ENCODE results near the gene NAV3. TPM values are rescaled to one million over a fixed set of nuclear protein-coding genes. Genes with fewer than 3 reads are reported as not detected.

NAV3 gene
- total and polyA plus RNA-seq, 2 of the 4 experiments (the other 2 are of a cell fraction): 25.5 to 106 TPM

GRCh38 chr12:77788231-77789168, 42.2 kb upstream of the NAV3 start (continued):
- TF ChIP-seq RFX5 (IDR thresholded peaks at IDR 0.05; ENCODE audit: low read depth, low read length): no peak

DNA sequence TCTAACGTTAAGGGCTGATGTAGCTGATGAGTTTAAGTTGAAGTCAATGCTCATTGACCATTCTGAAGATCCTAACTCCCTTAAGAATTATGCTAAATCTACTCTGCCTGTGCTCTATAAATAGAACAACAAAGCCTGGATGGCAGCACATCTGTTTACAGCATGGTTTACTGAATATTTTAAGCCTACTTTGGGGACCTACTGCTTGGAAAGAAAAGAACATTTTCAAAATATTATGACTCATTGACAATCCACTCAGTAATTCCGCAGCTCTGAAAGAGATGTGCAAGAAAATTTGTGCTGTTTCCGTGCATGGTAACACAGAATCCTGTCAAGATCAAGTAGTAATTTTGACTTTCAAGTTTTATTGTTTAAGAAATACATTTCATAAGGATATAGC, 35.0 kb upstream of the NAV3 start:
- H2AFZ ChIP-seq (replicated peaks; ENCODE audit: low read length, poor library complexity): no peak overlapping the region
- no peak overlapping the region for H3K14ac ChIP-seq (replicated peaks; ENCODE audit: low read depth, low read length)
- H3K9me3 ChIP-seq (ENCODE audit: control insufficient read depth, insufficient read depth, low read length): no peaks in the 10 kb centered on the region
- no peak overlapping the region for H2BK20ac ChIP-seq (ENCODE audit: low read depth, low read length)
- H2AK9ac ChIP-seq (replicated peaks; ENCODE audit: low read depth, low read length, poor library complexity): no peak overlapping the region
- no TSS peak for BruUV-seq (replicated peaks)
- H3K4me1 ChIP-seq (ENCODE audit: control insufficient read depth, insufficient read depth, low read length): no peaks in the 10 kb centered on the region
- CTCF ChIA-PET: no interaction called here
- intact Hi-C loops (cut with micrococcal nuclease): no loop called here
- no CpG with 5 or more reads among the region's 3 CpGs for WGBS, 2 experiments (ENCODE audit: extremely low coverage in 2 of 2, insufficient read length in 1 of 2)
- H3K9ac ChIP-seq (ENCODE audit: low read depth, low read length): no peak overlapping the region
- no peaks in the 10 kb centered on the region for H3K36me3 ChIP-seq (ENCODE audit: control insufficient read depth, insufficient read depth, low read length)
- POLR2A ChIA-PET (ENCODE audit: unreplicated experiment): no interaction called here
- no peak overlapping the region for H4K5ac ChIP-seq (ENCODE audit: low read depth, low read length)
- no peak overlapping the region for H4K8ac ChIP-seq (ENCODE audit: low read depth in 2 of 2, low read length in 2 of 2)
- DNase-seq (no peak), ATAC-seq (ENCODE audit: low read depth) (no peak)
- H2BK5ac ChIP-seq (ENCODE audit: low read depth, low read length, poor library complexity, severe bottlenecking): no peak overlapping the region
- H3K9me1 ChIP-seq (ENCODE audit: insufficient read depth, low read length): no peaks in the 10 kb centered on the region
- no peaks in the 10 kb centered on the region for H3K27me3 ChIP-seq (ENCODE audit: control insufficient read depth, insufficient read depth, low read length)
- H4K20me1 ChIP-seq (ENCODE audit: insufficient read depth, low read length): no peaks in the 10 kb centered on the region
- no peak overlapping the region for H3K4me3 ChIP-seq (ENCODE audit: insufficient read depth, low read depth, low read length)
- no peak overlapping the region for H2AK5ac ChIP-seq (ENCODE audit: low read depth, low read length)
- no peak overlapping the region for H3K18ac ChIP-seq (ENCODE audit: low read depth, low read length)
- H2BK15ac ChIP-seq (ENCODE audit: low read depth, low read length): no peak overlapping the region
- H3K23ac ChIP-seq (ENCODE audit: low read depth, low read length): no peak overlapping the region
- no peak overlapping the region for H3K56ac ChIP-seq (ENCODE audit: extremely low read depth, insufficient read depth, low read length)
- no peak overlapping the region for H4K91ac ChIP-seq (ENCODE audit: insufficient read depth, low read depth, low read length)
- H3K27ac ChIP-seq (ENCODE audit: insufficient read depth, low read length): no peak overlapping the region
- dilution Hi-C loops (cut with HindIII; ENCODE audit: low sequenced_read_pairs, unreplicated experiment): no loop called here
- H3K79me1 ChIP-seq (ENCODE audit: low read depth in 1 of 2, low read length in 2 of 2): no peaks in the 10 kb centered on the region
- H3K4me2 ChIP-seq (ENCODE audit: low read depth, low read length): no peak overlapping the region
- in situ Hi-C loops (cut with MboI; ENCODE audit: low sequenced_read_pairs): no loop called here
- no peak overlapping the region for H2BK120ac ChIP-seq (ENCODE audit: low read depth, low read length)
- no peak overlapping the region for H3K4ac ChIP-seq (ENCODE audit: low read depth, low read length)
- no peak for TF ChIP-seq CEBPB (IDR thresholded peaks at IDR 0.05; ENCODE audit: low read depth, low read length)
- no peak for TF ChIP-seq CHD1 (IDR thresholded peaks at IDR 0.05; ENCODE audit: low read depth, low read length)
- no peak for TF ChIP-seq FOS (IDR thresholded peaks at IDR 0.05; ENCODE audit: low read depth, low read length)
- no peak for TF ChIP-seq BHLHE40 (IDR thresholded peaks at IDR 0.05; ENCODE audit: low read depth, low read length)
- no peak for TF ChIP-seq SMC3 (IDR thresholded peaks at IDR 0.05; ENCODE audit: low read depth, low read length)
- TF ChIP-seq NFE2L2 (IDR thresholded peaks at IDR 0.05; ENCODE audit: low read depth, low read length): no peak
- no peak for TF ChIP-seq RCOR1 (IDR thresholded peaks at IDR 0.05; ENCODE audit: insufficient replicate concordance, low read length)
- no peak for TF ChIP-seq POLR2A (IDR thresholded peaks at IDR 0.05; ENCODE audit: low read depth, low read length)
- no peak for TF ChIP-seq ELK1 (IDR thresholded peaks at IDR 0.05; ENCODE audit: borderline replicate concordance, low read depth, low read length)
- no peak for TF ChIP-seq MAFK (IDR thresholded peaks at IDR 0.05; ENCODE audit: low read depth, low read length)
- TF ChIP-seq USF2 (IDR thresholded peaks at IDR 0.05; ENCODE audit: low read depth, low read length): no peak
- TF ChIP-seq RAD21 (IDR thresholded peaks at IDR 0.05; ENCODE audit: low read length): no peak
- TF ChIP-seq MAZ (IDR thresholded peaks at IDR 0.05; ENCODE audit: borderline replicate concordance, low read depth, low read length): no peak

All from IMR-90 (cell line).